Measurements from ENCODE around the gene C2orf42.

- no peak for TF ChIP-seq CTCF (IDR thresholded peaks at IDR 0.05)
- TF ChIP-seq POLR2A (IDR thresholded peaks at IDR 0.05) = no peak
These were observed 78.8 kb downstream of the C2orf42 start for GRCh38 chr2:70111752-70112591.

All from right lobe of liver (tissue), 4 donors.